ENCODE data around the gene PRCD. TPM values are rescaled to one million over a fixed set of nuclear protein-coding genes. Genes with fewer than 3 reads are reported as not detected.
A peak's percentile ranks its signal among the peaks of the same experiment; 100 is the strongest.
"Not testable (repeated sequence)": the region's sequence is repeated elsewhere in the genome, so short reads cannot be mapped to it uniquely, and the experiment has no call there.

Gene PRCD
- total RNA-seq, 2 experiments from 2014 or later: not detected

DNA sequence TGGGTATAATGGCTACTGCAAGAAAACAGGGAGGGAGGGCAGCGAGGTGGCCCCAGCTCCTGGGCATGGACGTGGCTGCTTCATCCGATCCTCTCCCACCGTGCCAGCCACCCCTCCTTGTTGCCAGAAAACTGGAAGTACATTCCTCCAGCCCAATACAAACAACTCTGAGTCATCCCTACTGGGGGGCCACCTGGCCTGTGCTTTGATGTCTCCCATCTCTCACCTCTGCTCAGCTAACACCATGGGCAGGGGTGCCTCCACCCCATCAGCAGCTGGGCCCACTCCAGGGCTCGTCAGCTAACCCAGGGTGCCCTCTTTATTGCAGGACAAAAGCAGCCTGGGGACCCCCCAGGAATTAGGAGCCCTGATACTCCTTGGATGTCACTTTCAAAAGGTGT, 40.6 kb upstream of the PRCD start:
- Mint-ChIP-seq H3K36me3 (no peaks in the 10 kb centered on the region), H3K27me3 (no peaks in the 10 kb centered on the region), H3K4me1 (peaks cover 52% of the 10 kb centered on the region), H3K9me3 (ENCODE audit: low read depth) (no peaks in the 10 kb centered on the region), H3K27ac (peak overlapping the region; percentile 78), H3K4me3 (peak overlapping the region; percentile 84)
- CTCF ChIA-PET: interaction anchor here (0.6 to 15.6 kb wide), 10 partner anchors 8 to 147 kb away, joined by 3 to 192 read pairs (median 4); partner anchors contain the start of genes AANAT and UBE2O
- no peak for DNase-seq
- no peak for ATAC-seq

DNA sequence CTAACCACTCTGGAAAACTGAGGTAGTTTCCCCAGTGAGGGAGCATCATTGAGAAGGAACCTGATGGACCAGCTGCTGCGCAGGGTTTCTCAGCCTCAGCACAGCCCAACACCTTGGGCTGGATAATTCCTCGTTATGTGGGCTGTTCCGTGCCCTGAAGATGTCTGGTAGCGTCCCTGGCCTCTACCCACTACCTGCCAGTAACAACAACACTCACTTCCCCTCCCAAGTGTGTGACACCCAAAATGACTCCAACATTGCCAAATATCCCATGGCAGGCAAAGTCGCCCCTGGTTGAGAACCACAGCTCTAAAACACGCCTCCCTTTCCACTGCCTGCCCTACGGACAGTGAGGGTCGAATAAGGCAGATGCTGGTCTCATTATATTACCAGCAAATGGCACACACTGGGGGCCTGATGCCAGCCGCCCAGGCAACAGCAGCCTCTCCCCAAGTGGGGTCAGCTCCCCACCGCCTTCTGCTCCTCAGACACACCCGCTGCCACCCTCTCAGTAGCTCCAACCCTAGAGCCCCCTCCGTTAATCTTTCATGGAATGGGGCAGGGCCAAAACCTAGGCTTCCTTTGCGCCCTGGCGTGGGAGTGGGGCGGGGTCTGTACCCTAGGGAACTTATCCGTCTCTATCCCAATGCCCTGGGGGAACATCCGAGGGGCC, 39.6 kb upstream of the PRCD start:
- no peak for DNase-seq
- Mint-ChIP-seq H3K4me3 (peak overlapping the region; percentile 84), H3K27ac (peak overlapping the region; percentile 21), H3K9me3 (ENCODE audit: low read depth) (no peaks in the 10 kb centered on the region), H3K4me1 (peaks cover 46% of the 10 kb centered on the region), H3K36me3 (no peaks in the 10 kb centered on the region), H3K27me3 (no peaks in the 10 kb centered on the region)
- CTCF ChIA-PET: interaction anchor here (0.9 to 15.6 kb wide), 10 partner anchors 9 to 148 kb away, joined by 3 to 192 read pairs (median 4); partner anchors contain the start of genes AANAT and UBE2O
- no peak for ATAC-seq

DNA sequence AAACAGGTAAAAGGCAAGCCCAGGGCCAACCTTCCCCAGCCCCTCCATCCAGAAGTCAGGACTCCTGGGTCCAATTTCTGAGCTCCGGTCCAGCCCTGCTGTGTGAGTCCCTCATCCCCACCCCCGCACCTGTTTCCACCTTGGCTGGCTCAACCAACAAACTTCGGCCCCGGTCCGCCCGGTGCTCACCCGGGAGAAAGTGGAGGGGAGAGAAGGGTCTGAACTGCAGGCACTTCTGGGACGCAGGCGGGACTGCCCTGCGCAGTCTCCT, 39.2 kb upstream of the PRCD start:
- peak overlapping the region; percentile 84 for H3K4me3 Mint-ChIP-seq
- H3K4me1 Mint-ChIP-seq: peaks cover 44% of the 10 kb centered on the region
- DNase-seq (no peak), ATAC-seq (peak; percentile 28)
- no peaks in the 10 kb centered on the region for H3K36me3 Mint-ChIP-seq
- peak overlapping the region; percentile 21 for H3K27ac Mint-ChIP-seq
- CTCF ChIA-PET: interaction anchor here (1.1 to 15.6 kb wide), 5 partner anchors 10 to 115 kb away, joined by 3 to 192 read pairs (median 4); partner anchors contain the start of gene AANAT
- no peaks in the 10 kb centered on the region for H3K9me3 Mint-ChIP-seq (ENCODE audit: low read depth)
- H3K27me3 Mint-ChIP-seq: no peaks in the 10 kb centered on the region

DNA sequence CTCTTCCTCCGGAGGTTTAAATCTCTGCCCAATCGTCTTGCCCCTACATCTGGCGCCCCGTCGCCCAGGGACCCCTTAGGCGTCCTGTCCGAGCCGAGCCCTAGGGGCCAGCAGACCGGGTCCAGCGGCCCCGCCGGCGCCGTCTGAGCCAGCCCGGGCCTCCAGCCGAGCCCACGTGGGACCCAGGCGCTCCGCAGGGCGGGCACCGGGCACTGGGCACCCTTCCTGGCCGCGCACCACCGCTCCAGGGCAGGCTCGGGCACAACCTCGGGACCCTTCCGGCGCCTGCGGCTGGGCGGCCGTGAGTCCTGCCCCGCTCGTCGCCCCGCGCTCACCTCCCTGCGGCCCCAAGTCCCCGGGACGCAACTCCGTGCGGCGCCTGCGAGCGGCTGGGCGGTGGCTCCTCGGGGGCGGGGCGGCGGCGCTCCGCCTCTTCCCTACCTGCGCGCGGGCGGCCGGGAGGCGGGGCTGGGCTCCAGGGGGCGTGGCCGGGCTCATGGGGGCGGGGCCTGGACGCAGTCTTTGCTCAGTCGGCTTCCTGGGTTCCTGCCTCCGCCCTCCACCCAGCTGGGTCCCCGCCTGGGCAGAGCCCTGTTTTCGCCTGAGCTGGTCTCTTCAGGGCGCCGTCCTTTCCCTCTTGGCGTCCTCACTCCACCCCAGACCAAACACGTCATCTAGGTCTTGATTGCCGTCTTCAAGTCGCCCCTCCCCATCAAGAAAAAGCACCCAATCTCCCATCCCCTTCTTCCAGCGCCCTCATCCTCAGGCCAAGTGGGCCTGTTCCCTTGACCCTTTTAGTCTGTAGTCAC, 38.6 kb upstream of the PRCD start, which contains the start of gene RHBDF2:
Gene RHBDF2, minus strand, starts transcription at position 406 of the 809 bp plus-strand sequence. CDS start 19,899 bp downstream, outside the sequence.
- no peaks in the 10 kb centered on the region for H3K36me3 Mint-ChIP-seq
- peak within 1 kb of the TSS; percentile 84 for H3K4me3 Mint-ChIP-seq
- H3K27me3 Mint-ChIP-seq: no peaks in the 10 kb centered on the region
- peak within 1 kb of the TSS; percentile 96 for H3K27ac Mint-ChIP-seq
- CTCF ChIA-PET: interaction anchor here (1.2 to 15.6 kb wide), 6 partner anchors 10 to 115 kb away, joined by 3 to 192 read pairs (median 5); partner anchors contain the start of gene AANAT
- DNase-seq: peak; percentile 96
- H3K9me3 Mint-ChIP-seq (ENCODE audit: low read depth): no peaks in the 10 kb centered on the region
- peak; percentile 92 for ATAC-seq
- H3K4me1 Mint-ChIP-seq: peaks cover 47% of the 10 kb centered on the region

DNA sequence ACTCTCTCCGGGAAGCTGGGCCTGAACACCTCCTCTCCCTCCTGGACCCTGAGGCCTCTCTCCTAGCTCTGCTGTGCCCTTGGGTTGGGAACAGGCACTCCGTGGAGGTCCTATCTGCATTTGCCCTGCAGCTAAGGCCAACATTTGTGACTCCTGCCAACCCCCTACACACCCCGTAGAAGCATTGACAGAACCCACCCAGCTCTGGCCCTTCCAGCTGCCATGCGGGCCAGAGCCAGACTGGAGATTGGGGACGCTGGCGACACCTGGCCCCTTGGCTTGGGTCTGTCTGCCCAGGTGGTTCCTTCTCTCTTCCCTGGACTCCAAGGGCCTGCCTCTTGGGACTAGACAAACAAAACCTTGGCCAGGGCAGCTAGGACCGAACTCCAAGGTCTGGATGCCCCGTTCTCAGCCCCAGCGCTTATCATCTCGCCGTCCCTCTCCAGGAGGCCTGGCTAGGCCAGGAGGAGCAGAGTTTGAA, 38.0 kb upstream of the PRCD start:
- H3K9me3 Mint-ChIP-seq (ENCODE audit: low read depth): no peaks in the 10 kb centered on the region
- H3K36me3 Mint-ChIP-seq: no peaks in the 10 kb centered on the region
- H3K4me1 Mint-ChIP-seq: peaks cover 50% of the 10 kb centered on the region
- peak overlapping the region; percentile 96 for H3K27ac Mint-ChIP-seq
- no peaks in the 10 kb centered on the region for H3K27me3 Mint-ChIP-seq
- CTCF ChIA-PET: interaction anchor here (0.9 to 15.6 kb wide), 7 partner anchors 9 to 104 kb away, joined by 3 to 192 read pairs (median 6); partner anchors contain the start of genes AANAT and UBE2O
- ATAC-seq: no peak
- DNase-seq: no peak
- peak overlapping the region; percentile 84 for H3K4me3 Mint-ChIP-seq

DNA sequence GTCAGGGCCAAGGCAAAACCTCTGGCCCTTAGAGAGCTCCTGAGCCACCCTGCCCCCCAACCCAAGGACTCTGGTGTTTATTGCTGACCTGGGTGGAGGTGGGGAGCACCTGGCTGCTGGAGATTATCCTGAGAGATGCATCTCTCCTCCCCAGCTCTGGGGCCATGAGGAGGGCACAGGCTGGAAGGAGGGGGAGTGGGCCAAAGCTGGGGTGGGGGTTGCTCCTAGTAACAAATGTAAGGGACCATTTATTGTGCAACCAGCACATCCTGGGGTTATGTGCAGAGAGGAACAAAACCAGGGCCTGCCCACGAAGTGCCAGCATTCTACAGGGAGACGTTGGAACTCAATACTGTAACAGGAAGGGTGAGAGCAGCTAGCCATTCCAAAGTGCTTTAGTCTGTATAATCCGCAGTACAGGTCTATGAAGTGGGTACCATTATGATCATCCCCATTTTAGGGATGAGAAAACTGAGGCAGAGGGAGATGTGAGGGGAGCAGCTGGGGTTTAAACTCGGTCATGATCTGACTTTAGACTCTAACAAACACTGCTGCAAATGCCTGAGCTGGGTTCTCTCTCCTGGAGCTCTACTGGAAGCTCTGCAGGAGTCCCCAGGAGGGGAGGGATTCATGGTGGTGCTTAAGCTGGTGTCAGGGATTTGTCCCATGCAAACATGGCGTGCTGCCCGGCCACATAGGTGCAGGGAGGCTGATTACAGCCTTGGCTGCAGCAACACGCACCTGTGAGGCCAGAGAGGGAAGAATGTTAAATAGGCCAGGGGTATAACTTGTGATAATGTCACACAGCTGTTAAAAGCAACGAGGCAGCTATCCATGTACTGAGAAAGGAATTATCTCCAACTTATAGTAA, 37.3 kb upstream of the PRCD start:
- H3K36me3 Mint-ChIP-seq: no peaks in the 10 kb centered on the region
- no peaks in the 10 kb centered on the region for H3K9me3 Mint-ChIP-seq (ENCODE audit: low read depth)
- H3K27ac Mint-ChIP-seq: no peak overlapping the region
- CTCF ChIA-PET: interaction anchor here (0.9 to 15.6 kb wide), 16 partner anchors 8 to 121 kb away, joined by 3 to 192 read pairs (median 4); partner anchors contain the start of genes AANAT and UBE2O
- DNase-seq (no peak), ATAC-seq (no peak)
- no peaks in the 10 kb centered on the region for H3K27me3 Mint-ChIP-seq
- peaks cover 45% of the 10 kb centered on the region for H3K4me1 Mint-ChIP-seq
- H3K4me3 Mint-ChIP-seq: no peak overlapping the region

DNA sequence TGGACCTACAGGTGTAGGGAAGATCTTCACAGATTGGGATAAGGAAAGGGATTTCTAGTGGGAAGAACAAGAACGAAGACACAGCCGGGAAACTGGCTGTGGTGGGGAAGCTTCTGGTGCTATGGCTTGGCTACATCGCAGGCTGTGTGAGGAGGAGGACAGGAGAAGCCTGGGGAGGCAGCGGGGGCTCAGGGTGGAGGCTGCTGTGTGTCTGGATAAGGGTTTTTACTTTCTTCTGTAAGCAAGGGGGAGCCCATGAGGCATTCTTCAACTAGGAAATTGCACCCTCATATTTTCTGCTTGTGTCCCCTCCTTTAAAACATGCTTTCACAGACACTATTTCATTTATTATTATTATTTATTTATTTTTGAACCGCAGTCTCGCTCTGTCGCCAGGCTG, 35.7 kb upstream of the PRCD start:
- no peaks in the 10 kb centered on the region for H3K9me3 Mint-ChIP-seq (ENCODE audit: low read depth)
- no peak for ATAC-seq
- peaks cover 32% of the 10 kb centered on the region for H3K4me1 Mint-ChIP-seq
- no peak overlapping the region for H3K4me3 Mint-ChIP-seq
- no peak overlapping the region for H3K27ac Mint-ChIP-seq
- no peaks in the 10 kb centered on the region for H3K36me3 Mint-ChIP-seq
- no peaks in the 10 kb centered on the region for H3K27me3 Mint-ChIP-seq
- CTCF ChIA-PET: interaction anchor here (0.7 to 15.6 kb wide), 12 partner anchors 10 to 1934 kb away, joined by 3 to 192 read pairs (median 4); partner anchors contain the start of gene AANAT
- no peak for DNase-seq

DNA sequence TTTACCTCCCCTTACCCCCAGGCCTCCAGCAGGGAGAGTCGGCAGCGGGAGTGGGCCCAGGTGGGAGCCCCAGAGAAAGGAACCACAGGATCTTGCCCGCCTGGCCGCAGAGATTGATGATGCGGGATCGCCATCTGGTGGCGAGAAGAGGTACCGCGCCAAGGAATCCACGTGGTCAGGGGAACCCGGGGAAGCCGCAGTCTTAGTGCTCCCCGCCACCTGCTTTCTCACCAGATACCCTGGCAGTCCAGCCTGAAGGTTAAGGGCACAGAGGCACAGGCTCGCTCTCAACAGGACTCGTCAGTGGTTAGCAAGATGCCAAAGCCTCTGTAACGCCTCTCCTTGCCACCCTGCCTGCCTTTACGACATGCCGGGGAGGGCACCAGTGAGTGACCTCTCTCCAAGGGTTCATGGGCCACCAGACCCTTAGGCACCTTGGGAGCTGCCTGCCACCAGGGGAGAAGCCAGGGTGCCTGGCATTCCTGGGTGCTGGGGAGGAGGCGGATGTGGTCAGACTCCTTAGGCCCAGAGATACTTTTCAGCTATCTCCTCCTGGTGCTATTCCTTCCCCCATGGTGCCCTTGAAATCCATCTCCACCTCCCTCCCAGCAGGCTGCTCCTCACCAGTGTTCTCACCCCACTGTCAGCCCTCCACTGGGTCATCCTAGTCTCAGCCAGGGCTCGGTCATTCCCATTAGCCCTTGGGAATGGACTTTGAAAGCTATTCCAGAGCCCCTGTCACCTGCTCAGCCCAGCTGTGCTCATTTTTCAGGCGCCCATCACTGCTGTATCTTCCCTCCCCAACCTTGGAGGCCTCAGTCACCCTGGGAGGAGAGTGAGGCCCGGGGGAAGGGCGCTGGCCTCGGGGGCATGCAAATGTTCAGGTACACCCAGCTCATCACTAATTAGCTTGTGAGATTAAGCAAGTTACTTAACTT, 33.2 kb upstream of the PRCD start:
- Mint-ChIP-seq H3K4me1 (peaks cover 22% of the 10 kb centered on the region), H3K27me3 (no peaks in the 10 kb centered on the region), H3K4me3 (no peak overlapping the region), H3K36me3 (no peaks in the 10 kb centered on the region), H3K27ac (no peak overlapping the region), H3K9me3 (ENCODE audit: low read depth) (no peaks in the 10 kb centered on the region)
- DNase-seq (peak; percentile 91), ATAC-seq (peak; percentile 82)
- CTCF ChIA-PET: interaction anchor here (0.6 to 15.6 kb wide), 21 partner anchors 8 to 440 kb away, joined by 3 to 192 read pairs (median 6); partner anchors contain the start of genes AANAT and UBE2O

DNA sequence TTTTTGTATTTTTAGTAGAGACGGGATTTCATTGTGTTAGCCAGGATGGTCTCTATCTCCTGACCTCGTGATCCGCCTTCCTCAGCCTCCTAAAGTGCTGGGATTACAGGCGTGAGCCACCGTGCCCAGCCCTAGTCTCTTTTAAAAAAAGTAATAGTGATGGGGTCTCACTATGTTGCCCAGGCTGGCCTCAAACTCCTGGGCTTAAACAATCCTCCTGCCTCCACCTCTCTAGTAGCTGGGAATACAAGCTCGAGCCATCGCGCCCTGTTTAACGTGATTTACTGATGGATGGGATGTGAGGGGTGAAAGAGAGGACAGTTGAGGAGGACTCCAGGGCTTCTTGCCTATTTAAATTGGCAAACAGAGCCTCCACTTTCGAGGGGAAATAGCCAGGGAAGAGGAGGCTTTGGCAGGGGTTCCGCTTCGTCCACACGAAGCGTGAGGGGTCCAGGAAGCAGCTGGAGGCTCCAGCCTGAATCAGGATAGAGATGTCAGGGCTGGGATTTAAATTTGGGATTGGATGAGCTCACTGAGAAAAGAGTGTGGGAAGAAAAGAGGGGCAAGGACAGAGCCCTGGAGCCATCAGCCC, 31.3 kb upstream of the PRCD start:
- H3K27ac Mint-ChIP-seq: not testable (repeated sequence)

DNA sequence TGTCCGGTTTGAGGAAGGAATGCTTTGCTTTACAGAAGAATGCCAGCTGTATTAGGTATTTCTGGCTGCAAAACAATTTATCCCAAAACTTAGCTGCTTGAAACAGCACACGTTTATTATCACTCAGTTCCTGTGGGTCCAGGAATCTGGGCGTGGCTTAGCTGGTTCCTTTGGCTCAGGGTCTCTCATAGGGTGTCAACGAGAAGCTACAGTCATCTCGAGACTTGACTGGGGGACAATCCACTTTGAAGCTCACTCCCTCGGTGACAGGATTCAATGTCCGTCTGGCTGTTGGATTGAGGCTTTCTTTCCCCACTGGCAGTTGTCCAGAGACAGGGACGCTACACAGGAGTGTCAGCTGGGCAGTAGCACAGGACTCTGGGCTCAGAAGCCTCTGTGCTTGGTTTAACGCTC, 29.0 kb upstream of the PRCD start:
- Mint-ChIP-seq H3K27me3 (no peaks in the 10 kb centered on the region), H3K27ac (no peak overlapping the region), H3K4me3 (no peak overlapping the region), H3K36me3 (no peaks in the 10 kb centered on the region), H3K4me1 (peaks cover 48% of the 10 kb centered on the region), H3K9me3 (ENCODE audit: low read depth) (no peaks in the 10 kb centered on the region)
- ATAC-seq (no peak), DNase-seq (no peak)
- CTCF ChIA-PET: interaction anchor here (1.2 to 15.6 kb wide), 8 partner anchors 8 to 52 kb away, joined by 3 to 192 read pairs (median 8); partner anchors contain the start of gene AANAT

More for the DNA sequence above, 31.3 kb upstream of the PRCD start:
- DNase-seq; H3K4me3 Mint-ChIP-seq; H3K9me3 Mint-ChIP-seq (ENCODE audit: low read depth); H3K36me3 Mint-ChIP-seq; H3K27me3 Mint-ChIP-seq; ATAC-seq: not testable (repeated sequence)
- peaks cover 33% of the 10 kb centered on the region for H3K4me1 Mint-ChIP-seq
- CTCF ChIA-PET: interaction anchor here (0.6 to 15.6 kb wide), 13 partner anchors 10 to 207 kb away, joined by 3 to 192 read pairs (median 10); partner anchors contain the start of genes AANAT, PRCD and UBE2O

DNA sequence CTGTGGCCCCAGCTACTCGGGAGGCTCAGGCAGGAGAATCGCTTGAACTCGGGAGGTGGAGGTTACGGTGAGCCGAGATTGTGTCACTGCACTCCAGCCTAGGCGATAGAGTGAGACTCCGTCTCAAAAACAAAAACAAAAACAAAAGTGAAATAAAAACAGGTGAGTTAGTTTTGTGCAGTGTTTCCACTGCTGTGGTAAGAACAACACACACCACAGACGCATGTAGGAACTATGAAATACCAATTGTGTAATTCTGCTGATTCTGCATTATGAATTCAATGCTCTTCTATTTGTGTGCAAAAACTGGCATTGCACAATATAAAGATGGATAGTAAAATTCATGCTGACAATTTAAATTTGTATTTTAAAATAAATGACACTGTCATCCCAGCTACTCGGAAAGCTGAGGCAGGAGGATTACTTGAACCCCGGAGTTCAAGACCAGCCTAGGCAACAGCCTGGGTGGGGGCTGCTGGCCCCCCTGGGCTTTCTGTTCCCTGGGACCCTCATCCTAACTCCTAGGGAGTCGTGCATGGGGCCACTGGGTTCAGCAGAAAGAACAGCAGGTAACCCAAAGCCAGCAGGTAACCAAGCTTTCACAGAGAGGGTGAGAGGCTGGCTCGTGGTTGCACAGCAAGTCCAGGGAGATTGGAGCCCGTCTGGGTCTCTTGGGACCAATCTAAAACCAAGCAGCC, 28.0 kb upstream of the PRCD start:
- H3K4me1 Mint-ChIP-seq: peaks cover 47% of the 10 kb centered on the region

More for the DNA sequence above, 28.0 kb upstream of the PRCD start:
- no peak overlapping the region for H3K27ac Mint-ChIP-seq
- no peak for DNase-seq
- H3K9me3 Mint-ChIP-seq (ENCODE audit: low read depth): no peaks in the 10 kb centered on the region
- CTCF ChIA-PET: interaction anchor here (0.6 to 15.6 kb wide), 10 partner anchors 9 to 169 kb away, joined by 3 to 192 read pairs (median 4); partner anchors contain the start of genes AANAT and RHBDF2
- no peaks in the 10 kb centered on the region for H3K27me3 Mint-ChIP-seq
- H3K36me3 Mint-ChIP-seq: no peaks in the 10 kb centered on the region
- ATAC-seq: no peak
- H3K4me3 Mint-ChIP-seq: no peak overlapping the region
